GM23338 (cell line): Measurements from ENCODE around the gene KRTCAP2. TPM values are rescaled to one million over a fixed set of nuclear protein-coding genes. Genes with fewer than 3 reads are reported as not detected.
"Not testable (repeated sequence)": the region's sequence is repeated elsewhere in the genome, so short reads cannot be mapped to it uniquely, and the experiment has no call there.

ENCODE experiments used
- ATAC-seq: fragments of 200-7000 bp; cut with Tn5 transposase; 3 replicates; pipeline ENCODE4 v1.9.1; 2020
- DNase-seq: peaks from one replicate; pipeline ENCODE4 v3.0.0-alpha.2; 2015; ENCODE audit warnings: low spot score
- H2AFZ ChIP-seq: fragments of 200-600 bp; sonication (generic); 2 replicates; pipeline ENCODE4 v1.8.0; 2016; ENCODE audit warnings: antibody characterized with exemption, mild to moderate bottlenecking, moderate library complexity
- H3F3A ChIP-seq: fragments of 200-600 bp; sonication (generic); replicated peaks from 2 replicates; pipeline ENCODE4 v1.8.0; 2017; ENCODE audit warnings: antibody characterized with exemption, mixed run types, low read depth
- H3K27ac ChIP-seq: fragments of 200-600 bp; sonication (generic); 2 replicates; pipeline ENCODE4 v1.6.1; 2016; ENCODE audit warnings: low read depth
- H3K27me3 ChIP-seq: fragments of 200-600 bp; sonication (generic); 2 replicates; pipeline ENCODE4 v1.8.0; 2016; ENCODE audit warnings: mild to moderate bottlenecking, mixed run types, moderate library complexity; ENCODE audit not compliant: insufficient read depth
- H3K36me3 ChIP-seq: fragments of 200-600 bp; sonication (generic); 2 replicates; pipeline ENCODE4 v1.8.0; 2016; ENCODE audit warnings: mild to moderate bottlenecking; ENCODE audit not compliant: insufficient read depth
- H3K4me1 ChIP-seq: fragments of 200-600 bp; sonication (generic); 2 replicates; pipeline ENCODE4 v1.8.0; 2016; ENCODE audit warnings: mild to moderate bottlenecking, moderate library complexity; ENCODE audit not compliant: insufficient read depth
- H3K4me2 ChIP-seq: fragments of 200-600 bp; sonication (generic); 2 replicates; pipeline ENCODE4 v1.7.1; 2017; ENCODE audit warnings: mixed run types
- H3K4me3 ChIP-seq: fragments of 200-600 bp; sonication (generic); 2 replicates; pipeline ENCODE4 v1.6.1; 2016; ENCODE audit warnings: mixed run types
- H3K79me2 ChIP-seq: fragments of 200-600 bp; sonication (generic); replicated peaks from 2 replicates; pipeline ENCODE4 v1.8.0; 2017; ENCODE audit warnings: mild to moderate bottlenecking; ENCODE audit not compliant: insufficient read depth
- H3K9me2 ChIP-seq: fragments of 200-600 bp; sonication (generic); 2 replicates; pipeline ENCODE4 v1.8.0; 2017; ENCODE audit not compliant: insufficient read depth
- H4K20me1 ChIP-seq: fragments of 200-600 bp; sonication (generic); replicated peaks from 2 replicates; pipeline ENCODE4 v1.8.0; 2017; ENCODE audit warnings: mild to moderate bottlenecking; ENCODE audit not compliant: insufficient read depth
- H3K27ac Mint-ChIP-seq: 2 replicates; pipeline ENCODE4 v1.8.0; 2020; ENCODE audit warnings: inconsistent platforms, mild to moderate bottlenecking, moderate library complexity, mixed read lengths
- H3K27me3 Mint-ChIP-seq: 3 replicates; pipeline ENCODE4 v1.8.0; 2022; ENCODE audit warnings: low read depth, mild to moderate bottlenecking, moderate library complexity, mixed read lengths, inconsistent platforms; ENCODE audit not compliant: insufficient read depth, poor library complexity
- H3K36me3 Mint-ChIP-seq: 3 replicates; pipeline ENCODE4 v1.8.0; 2021; ENCODE audit warnings: low read depth, mild to moderate bottlenecking, inconsistent platforms, moderate library complexity, mixed read lengths
- H3K4me1 Mint-ChIP-seq: 3 replicates; pipeline ENCODE4 v1.8.0; 2020; ENCODE audit warnings: mild to moderate bottlenecking, inconsistent platforms, mixed read lengths
- H3K4me3 Mint-ChIP-seq: 3 replicates; pipeline ENCODE4 v1.8.0; 2021; ENCODE audit warnings: moderate library complexity, mild to moderate bottlenecking, inconsistent platforms, mixed read lengths
- H3K9me3 Mint-ChIP-seq: 3 replicates; pipeline ENCODE4 v1.8.0; 2020; ENCODE audit warnings: moderate library complexity, mild to moderate bottlenecking, inconsistent platforms, mixed read lengths
- CTCF ChIP-seq, 2 experiments: fragments of 200-600 bp in 1 of 2; sonication (generic) in 1 of 2; conservative IDR thresholded peaks; 2 replicates each; pipeline versions ENCODE4 v1.5.1 to v1.6.1; 2016 to 2017; ENCODE audit warnings: antibody characterized with exemption in 2 of 2, low read depth in 2 of 2, mild to moderate bottlenecking in 2 of 2, moderate library complexity in 1 of 2
- ETS1 ChIP-seq: IDR thresholded peaks from 2 replicates; pipeline ENCODE4 v1.6.1; 2016; ENCODE audit warnings: antibody characterized with exemption
- NANOG ChIP-seq: IDR thresholded peaks from 2 replicates; pipeline ENCODE4 v1.6.1; 2016; ENCODE audit warnings: antibody characterized with exemption, borderline replicate concordance
- polyA plus RNA-seq: library from polyadenylated mRNA; unstranded; fragments of >200 nt; fragmentation: Nextera tagmentation; extraction: Ambion mirVana; gene quantifications from 2 replicates; pipeline ENCODE4 v1.2.1, GENCODE V29; 2016
- total RNA-seq: library from RNA; depleted of rRNA; stranded (reverse); fragments of >200 nt; shearing (Covaris generic); gene quantifications from 2 replicates; pipeline ENCODE4 v1.2.3, GENCODE V29; 2014

KRTCAP2 gene
- total and polyA plus RNA-seq, 2 experiments from 2014 or later: 106 to 579 TPM

GRCh38 chr1:155155996-155156643 lies 17.0 kb downstream of the KRTCAP2 start:
- H3K4me1 Mint-ChIP-seq, H3K4me1 ChIP-seq, H3K36me3 Mint-ChIP-seq, H3K9me3 Mint-ChIP-seq, H3K79me2 ChIP-seq, H4K20me1 ChIP-seq, H3K36me3 ChIP-seq, ATAC-seq, H2AFZ ChIP-seq, H3K4me3 ChIP-seq, H3K9me2 ChIP-seq, H3K4me3 Mint-ChIP-seq, H3K4me2 ChIP-seq, H3K27ac ChIP-seq, H3K27ac Mint-ChIP-seq, H3K27me3 Mint-ChIP-seq, DNase-seq, H3K27me3 ChIP-seq, H3F3A ChIP-seq: not testable (repeated sequence)

- Mint-ChIP-seq H3K27ac (no peak overlapping the region), H3K4me1 (no peaks in the 10 kb centered on the region; the same call in 2 of the 3 replicates), H3K4me3 (no peak overlapping the region), H3K27me3 (peaks cover 5% of the 10 kb centered on the region), H3K9me3 (no peaks in the 10 kb centered on the region), H3K36me3 (no peaks in the 10 kb centered on the region)
- DNase-seq: peak; percentile 25
- Histone ChIP-seq H3K79me2 (no peaks in the 10 kb centered on the region), H3K4me3 (no peak overlapping the region), H3K9me2 (no peaks in the 10 kb centered on the region), H3K27me3 (peaks cover 5% of the 10 kb centered on the region), H3K27ac (no peak overlapping the region), H4K20me1 (no peaks in the 10 kb centered on the region), H3F3A (0 out of 2 replicates have a peak, but pooled peaks cover 3% of the 10 kb centered on the region), H3K4me2 (no peak overlapping the region), H3K36me3 (no peaks in the 10 kb centered on the region), H2AFZ (no peak overlapping the region), H3K4me1 (no peaks in the 10 kb centered on the region)
- ATAC-seq: no peak
- TF ChIP-seq NANOG (no peak), CTCF (conservative IDR thresholded peaks at IDR 0.05; ENCODE audit: low read depth in 2 of 2) (peak; percentile 38 to 45; a peak in 3 of 4 replicates)
Observed at GRCh38 chr1:155145491-155145890, 27.6 kb downstream of the KRTCAP2 start.

GRCh38 chr1:155141749-155142148 lies 31.4 kb downstream of the KRTCAP2 start:
- H3K79me2 ChIP-seq: peaks cover 22% of the 10 kb centered on the region
- ATAC-seq (no peak), DNase-seq (no peak)
- no peak overlapping the region for H3K4me3 ChIP-seq
- TF ChIP-seq NANOG: no peak
- TF ChIP-seq ETS1: no peak
- H3K4me1 ChIP-seq: peaks cover 9% of the 10 kb centered on the region
- H3K4me2 ChIP-seq: no peak overlapping the region
- H3K27me3 ChIP-seq: peaks cover 5% of the 10 kb centered on the region
- H3K4me1 Mint-ChIP-seq: peaks cover 6% of the 10 kb centered on the region; the same call in 2 of the 3 replicates
- H3K4me3 Mint-ChIP-seq: no peak overlapping the region
- H3F3A ChIP-seq: peaks cover 18% of the 10 kb centered on the region; the same call in 1 of the 2 replicates
- H3K9me3 Mint-ChIP-seq: no peaks in the 10 kb centered on the region
- H3K9me2 ChIP-seq: no peaks in the 10 kb centered on the region
- no peak overlapping the region for H2AFZ ChIP-seq
- H3K27ac Mint-ChIP-seq: no peak overlapping the region
- H3K36me3 Mint-ChIP-seq: peaks cover 13% of the 10 kb centered on the region
- no peak overlapping the region for H3K27ac ChIP-seq
- peaks cover 13% of the 10 kb centered on the region for H4K20me1 ChIP-seq
- no peaks in the 10 kb centered on the region for H3K36me3 ChIP-seq
- peaks cover 8% of the 10 kb centered on the region for H3K27me3 Mint-ChIP-seq
